GM19240 (cell line): ENCODE results near the gene CCDC92B.

Source experiments
- DNase-seq: peaks from one replicate; pipeline ENCODE4 v3.0.0; 2011; ENCODE audit warnings: low spot score; ENCODE audit not compliant: insufficient read length

Gene CCDC92B

GRCh38 chr17:2721603-2722002, 27.8 kb downstream of the CCDC92B start:
- DNase-seq: no peak

DNA sequence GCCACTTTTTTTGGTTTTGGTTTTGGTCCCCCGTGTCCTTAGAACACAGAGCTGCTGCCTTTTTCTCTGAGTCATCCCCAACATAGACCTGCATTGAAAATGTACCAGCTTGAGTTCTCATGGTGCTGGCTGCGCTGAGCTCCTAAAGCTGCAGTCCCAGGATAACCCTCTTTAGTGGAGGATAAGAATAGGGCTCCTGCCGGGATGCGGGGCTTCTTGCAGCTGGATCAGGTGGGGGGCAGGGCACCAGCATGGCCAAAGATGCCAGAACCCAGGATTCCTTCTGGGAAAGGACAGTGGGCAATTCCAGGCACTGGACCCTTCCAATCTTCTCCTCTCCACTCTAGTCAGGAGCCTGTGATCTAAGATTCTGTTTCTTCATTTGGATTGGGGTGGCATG, 29.6 kb downstream of the CCDC92B start:
- DNase-seq: no peak

- no peak for DNase-seq
Measured at GRCh38 chr17:2718150-2718938, 31.1 kb downstream of the CCDC92B start.

DNA sequence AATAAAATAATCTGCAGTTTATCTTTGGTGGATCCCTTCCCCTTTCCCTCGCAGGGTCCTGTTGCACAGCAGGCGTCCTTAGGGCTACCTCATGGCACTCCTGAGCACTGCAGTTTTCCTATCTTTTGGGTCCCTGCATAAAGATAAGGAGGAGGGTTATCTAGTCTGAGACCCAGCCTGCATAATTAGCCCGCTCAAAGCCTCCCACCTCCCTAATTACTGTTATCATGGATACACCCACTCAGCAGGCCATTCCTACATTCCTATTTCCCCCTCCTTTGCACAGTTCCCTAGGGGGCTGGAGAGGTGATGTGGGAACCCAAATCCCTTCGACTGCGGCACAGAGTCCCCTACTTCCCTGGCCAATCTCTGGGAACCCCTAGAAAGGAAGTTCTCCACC, 32.8 kb downstream of the CCDC92B start:
- DNase-seq: no peak

DNA sequence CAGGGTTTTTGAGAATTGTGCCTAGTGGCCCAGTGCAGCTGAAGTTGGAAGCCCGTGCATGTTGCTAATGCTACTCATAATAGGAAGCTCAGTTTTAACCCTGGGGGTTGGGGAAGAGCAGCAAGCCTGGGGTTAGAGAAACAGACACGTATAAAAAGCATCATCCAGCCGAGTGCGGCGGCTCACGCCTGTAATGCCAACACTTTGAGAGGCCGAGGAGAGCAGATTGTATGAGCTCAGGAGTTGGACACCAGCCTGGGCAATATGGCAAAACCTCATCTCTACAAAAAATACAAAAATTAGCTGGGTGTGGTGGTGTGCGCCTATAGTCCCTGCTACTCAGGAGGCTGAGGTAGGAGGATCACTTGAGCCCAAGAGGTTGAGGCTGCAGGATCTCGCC, 35.6 kb downstream of the CCDC92B start:
- no peak for DNase-seq

- DNase-seq: no peak
Measured at GRCh38 chr17:2712300-2713043, 37.0 kb downstream of the CCDC92B start.

GRCh38 chr17:2711608-2712299, 37.7 kb downstream of the CCDC92B start, which contains the start of gene CLUH:
TSS of gene CLUH (minus strand) at chr17:2711764. CDS start at chr17:2711661, 103 bp downstream.
- peak; percentile 98 for DNase-seq

DNA sequence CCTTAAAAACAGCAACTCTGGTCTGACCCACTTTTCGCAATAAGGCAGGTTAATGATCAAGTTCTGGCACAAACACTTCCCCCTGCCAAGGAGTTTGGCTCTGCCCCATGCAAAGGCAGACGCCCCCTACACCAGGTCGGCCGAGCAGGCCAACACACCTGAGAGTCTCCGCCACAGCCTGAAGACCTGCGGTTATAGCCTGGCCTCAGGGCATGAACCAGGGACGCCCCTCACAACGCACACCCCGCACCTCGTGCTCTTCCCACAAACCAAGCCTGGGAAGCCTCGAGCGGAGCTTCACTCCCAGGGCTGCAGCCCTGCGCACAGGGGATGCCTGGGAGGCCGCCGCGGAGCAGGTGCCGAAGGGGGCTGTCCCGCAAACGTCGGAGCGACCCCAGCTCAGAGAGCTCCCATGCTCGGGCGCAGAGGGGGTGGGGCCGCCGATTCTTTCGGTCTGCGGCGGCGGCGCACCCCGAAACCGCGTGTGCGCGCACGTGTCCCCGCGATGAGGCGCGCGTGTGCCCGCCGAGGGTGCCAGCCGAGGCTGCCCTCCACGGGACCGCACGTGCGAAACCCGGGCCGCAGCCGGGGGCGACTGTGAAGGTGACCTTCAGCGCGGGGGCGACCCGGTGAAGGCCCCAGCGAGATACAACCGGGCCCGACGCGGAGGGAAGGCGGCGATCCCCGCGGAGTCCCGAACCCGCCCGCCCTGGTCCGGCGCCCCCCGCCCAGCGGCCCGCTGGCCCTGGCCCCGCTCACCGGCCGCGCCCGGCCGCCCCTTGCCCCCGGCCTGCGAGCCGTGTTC, 38.4 kb downstream of the CCDC92B start:
- DNase-seq: no peak

GRCh38 chr17:2710071-2710802, 39.2 kb downstream of the CCDC92B start:
- DNase-seq: no peak

DNA sequence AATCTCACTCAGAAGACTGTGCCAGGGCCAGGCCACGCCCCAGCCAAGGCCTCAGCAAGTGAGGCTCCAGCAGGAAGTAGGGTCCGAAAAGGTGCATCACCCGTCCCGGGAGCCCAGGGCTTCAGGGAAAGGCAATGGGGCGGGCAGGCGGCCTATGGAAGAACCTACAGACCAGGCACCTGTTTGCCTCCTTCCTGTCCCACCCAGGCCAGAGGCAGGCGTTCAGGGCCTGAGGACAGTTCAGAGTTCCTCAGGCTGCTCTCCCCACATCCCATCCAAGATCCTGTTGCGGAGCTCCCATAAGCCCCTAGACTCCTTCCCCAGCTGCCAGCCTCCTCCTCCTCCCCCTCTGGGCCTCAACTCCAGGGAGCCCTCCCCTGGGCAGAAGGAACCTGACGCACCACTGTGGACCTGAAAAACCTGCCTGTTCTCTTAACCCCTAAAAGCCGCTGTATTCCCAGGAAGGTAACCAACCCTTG, 40.2 kb downstream of the CCDC92B start:
- DNase-seq: peak; percentile 59

GRCh38 chr17:2708585-2709182, 40.8 kb downstream of the CCDC92B start:
- DNase-seq: no peak

GRCh38 chr17:2707721-2708584, 41.5 kb downstream of the CCDC92B start:
- DNase-seq: no peak

GRCh38 chr17:2706911-2707510, 42.4 kb downstream of the CCDC92B start:
- DNase-seq: no peak

DNA sequence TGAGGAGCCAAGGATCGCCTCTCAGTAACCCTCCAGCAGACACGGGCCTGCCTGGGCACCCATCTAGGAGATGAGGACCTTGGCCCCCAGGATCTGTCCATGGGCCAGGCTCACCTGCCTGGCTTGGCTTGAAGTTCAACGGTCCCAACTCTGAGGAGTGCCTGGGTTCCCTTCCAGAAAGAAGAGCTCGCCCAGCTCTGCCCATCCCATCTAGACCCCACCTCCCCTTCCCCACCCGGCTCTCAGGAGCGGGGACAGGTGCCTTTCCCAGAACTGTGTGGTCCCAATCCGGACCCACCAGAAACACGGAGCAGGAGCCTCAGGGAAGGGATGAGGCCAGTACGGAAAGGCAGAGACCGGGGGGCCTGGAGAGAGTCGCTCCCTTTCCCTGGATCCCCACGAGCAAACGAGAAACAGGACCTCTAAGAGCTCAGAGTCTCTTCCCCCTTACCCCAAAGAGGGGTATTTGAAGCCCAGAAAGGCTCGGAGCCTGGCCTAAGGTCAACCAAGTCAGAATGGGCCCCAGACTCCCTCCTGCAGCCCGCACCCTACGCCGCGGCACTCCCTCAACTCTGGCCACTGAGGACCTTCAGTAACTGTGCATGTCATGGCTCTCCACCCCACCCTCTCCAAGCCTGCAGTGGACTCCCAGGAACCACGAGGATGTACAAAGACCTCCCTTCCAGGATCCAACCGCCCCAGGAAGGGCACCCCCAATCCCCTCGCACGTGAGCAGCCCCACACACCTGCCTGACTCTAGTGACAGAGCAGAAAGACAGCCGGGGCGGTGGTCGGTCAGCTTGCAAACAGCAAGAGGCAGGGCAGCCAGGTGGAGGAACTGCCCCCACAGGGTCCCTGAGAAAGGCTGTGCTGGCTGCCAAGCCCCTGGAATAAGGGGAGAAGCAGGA, 43.3 kb downstream of the CCDC92B start:
- DNase-seq: no peak

GRCh38 chr17:2705263-2705662, 44.2 kb downstream of the CCDC92B start:
- DNase-seq: no peak

DNA sequence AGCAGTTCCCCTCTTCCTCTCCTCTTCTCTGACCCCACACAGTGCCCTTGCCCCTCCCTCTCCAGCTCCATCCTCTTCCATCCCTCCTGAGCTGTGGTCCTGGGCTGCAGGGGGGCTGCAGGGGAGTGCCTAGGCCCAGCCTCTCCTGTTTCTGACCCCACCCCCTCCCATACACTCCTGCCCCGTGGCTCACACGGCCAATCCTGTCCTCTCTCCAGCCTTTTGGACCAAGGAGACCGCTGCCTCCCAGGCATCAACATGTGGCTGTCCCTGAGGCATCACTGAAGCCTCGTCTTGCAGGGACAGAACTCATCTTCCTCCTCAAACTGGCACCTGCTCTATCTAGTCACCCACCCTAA, 44.6 kb downstream of the CCDC92B start:
- no peak for DNase-seq

- no peak for DNase-seq
Measured at GRCh38 chr17:2704031-2704889, 45.2 kb downstream of the CCDC92B start.
